K562 (cell line): ENCODE data around the gene ADPRHL1. TPM values are rescaled to one million over a fixed set of nuclear protein-coding genes. Genes with fewer than 3 reads are reported as not detected.

Experiments used
- ATAC-seq: fragments of 200-7000 bp; cut with Tn5 transposase; 3 replicates; pipeline ENCODE4 v1.9.1; 2020; ENCODE audit warnings: moderate library complexity
- BruUV-seq: library from RNA; stranded (reverse); fragments of 400-500 nt; replicated peaks from 2 replicates; lab custom pipeline; 2021; lab: Mats Ljungman, UMichigan
- CTCF ChIA-PET: fragments of 300-600 bp; formaldehyde crosslinking; extraction: SDS; loops from one replicate; lab custom pipeline; 2021; ENCODE audit warnings: low intra/inter-chr PET ratio; lab: Yijun Ruan, JAX
- POLR2A ChIA-PET: fragments of 300-600, 350-650 bp; sonication (Branson Sonifier 250); formaldehyde crosslinking; extraction: SDS; loops from one replicate; lab custom pipeline; 2021; ENCODE audit warnings: antibody characterized with exemption, inconsistent platforms; lab: Yijun Ruan, JAX
- DNase-seq, 4 experiments: peaks; one replicate each; pipeline versions ENCODE4 v3.0.0 to v3.0.0-alpha.2; 2011 to 2018; ENCODE audit warnings: low spot score in 3 of 4, mixed read lengths in 3 of 4; ENCODE audit errors: extremely low read depth in 1 of 4
- FAIRE-seq: peaks from 2 replicates; lab custom pipeline; 2011; peaks lifted over from hg19 to GRCh38; lab: Jason Lieb, UNC
- H2AFZ ChIP-seq: 2 replicates; pipeline ENCODE4 v1.6.0; 2011; ENCODE audit warnings: low read depth, low read length, control low read depth, inconsistent platforms
- H3K27ac ChIP-seq: fragments of 200-600 bp; 3 replicates; pipeline ENCODE4 v1.8.0; 2011; ENCODE audit warnings: low read depth, mild to moderate bottlenecking, control low read depth, inconsistent platforms, low read length, moderate library complexity, mixed read lengths; ENCODE audit errors: extremely low read depth
- H3K27me3 ChIP-seq, 2 experiments: fragments of 300-600 bp in 1 of 2; 2 replicates in 1 of 2; 3 replicates in 1 of 2; pipeline versions ENCODE4 v1.6.0 to v1.8.0; 2011; ENCODE audit warnings: inconsistent platforms in 2 of 2, low read length in 2 of 2, mild to moderate bottlenecking in 1 of 2, mixed read lengths in 1 of 2, moderate library complexity in 1 of 2; ENCODE audit not compliant: control insufficient read depth in 2 of 2, insufficient read depth in 2 of 2
- H3K36me3 ChIP-seq: fragments of 300-600 bp; 3 replicates; pipeline ENCODE4 v1.8.0; 2011; ENCODE audit warnings: mild to moderate bottlenecking, low read length, inconsistent platforms; ENCODE audit not compliant: control insufficient read depth, insufficient read depth
- H3K4me1 ChIP-seq, 2 experiments: fragments of 200-600 bp in 1 of 2; replicated peaks in 1 of 2; 2 replicates in 1 of 2; 3 replicates in 1 of 2; pipeline versions ENCODE4 v1.5.1 to v1.8.0; 2011; ENCODE audit warnings: inconsistent platforms in 2 of 2, low read length in 2 of 2, mild to moderate bottlenecking in 1 of 2, mixed read lengths in 1 of 2, moderate library complexity in 1 of 2; ENCODE audit not compliant: control insufficient read depth in 2 of 2, insufficient read depth in 2 of 2
- H3K4me2 ChIP-seq: 2 replicates; pipeline ENCODE4 v1.6.1; 2011; ENCODE audit warnings: low read length, control low read depth, inconsistent platforms, mixed read lengths; ENCODE audit not compliant: insufficient read depth
- H3K4me3 ChIP-seq: fragments of 200-600 bp; sonication (generic), shearing (Covaris generic); 2 replicates; pipeline ENCODE4 v1.5.1; 2016; ENCODE audit warnings: control low read depth, inconsistent platforms
- H3K79me2 ChIP-seq: fragments of 200-600 bp; 3 replicates; pipeline ENCODE4 v1.8.0; 2011; ENCODE audit warnings: low read length, inconsistent platforms; ENCODE audit not compliant: control insufficient read depth, insufficient read depth
- H3K9ac ChIP-seq, 2 experiments: 2 replicates each; pipeline versions ENCODE4 v1.6.0 to v1.6.1; 2011; ENCODE audit warnings: low read depth in 2 of 2, low read length in 2 of 2, control low read depth in 1 of 2, inconsistent platforms in 1 of 2, mild to moderate bottlenecking in 1 of 2, mixed read lengths in 1 of 2; ENCODE audit not compliant: insufficient read depth in 1 of 2
- H3K9me1 ChIP-seq: one replicate; pipeline ENCODE4 v1.6.0; 2011; ENCODE audit warnings: inconsistent platforms, mild to moderate bottlenecking, low read length, moderate library complexity; ENCODE audit not compliant: control insufficient read depth, insufficient read depth
- H3K9me3 ChIP-seq: replicated peaks from 2 replicates; pipeline ENCODE4 v1.5.1; 2011; ENCODE audit warnings: low read depth, low read length, inconsistent platforms; ENCODE audit not compliant: control insufficient read depth, insufficient read depth
- H4K20me1 ChIP-seq: replicated peaks from 2 replicates; pipeline ENCODE4 v1.6.1; 2011; ENCODE audit warnings: low read length, inconsistent platforms, mixed read lengths; ENCODE audit not compliant: control insufficient read depth, insufficient read depth
- ARHGAP35 ChIP-seq: fragments of 450-650 bp; IDR thresholded peaks from 2 replicates; pipeline ENCODE4 v1.6.1; 2018; ENCODE audit not compliant: partially characterized antibody
- ATF1 ChIP-seq, 2 experiments: fragments of 450-650 bp in 1 of 2; IDR thresholded peaks; 2 replicates each; pipeline ENCODE4 v1.6.1; 2016; ENCODE audit warnings: missing compliant biosample characterization in 1 of 2, missing genetic modification characterization in 1 of 2
- GABPB1 ChIP-seq: sonication (generic); formaldehyde crosslinking; IDR thresholded peaks from 2 replicates; pipeline ENCODE4 v1.8.0; 2022; ENCODE audit warnings: mild to moderate bottlenecking, missing genetic modification reagents
- JUNB ChIP-seq: fragments of 450-650 bp; formaldehyde crosslinking; conservative IDR thresholded peaks from 2 replicates; pipeline ENCODE4 v1.4.0; 2020; ENCODE audit warnings: mild to moderate bottlenecking
- KAT8 ChIP-seq: fragments of 450-650 bp; IDR thresholded peaks from 2 replicates; pipeline ENCODE4 v1.6.1; 2016; ENCODE audit warnings: low read depth, mild to moderate bottlenecking
- KLF6 ChIP-seq: fragments of 250-450 bp; sonication (Bioruptor Pico); IDR thresholded peaks from 2 replicates; pipeline ENCODE4 v1.4.0; 2020; ENCODE audit warnings: mild to moderate bottlenecking, moderate library complexity, borderline replicate concordance
- NR2F6 ChIP-seq: fragments of 450-650 bp; formaldehyde crosslinking; IDR thresholded peaks from 2 replicates; pipeline ENCODE4 v1.4.0; 2020; ENCODE audit warnings: mild to moderate bottlenecking
- TAL1 ChIP-seq: fragments of 450-650 bp; IDR thresholded peaks from 2 replicates; pipeline ENCODE4 v1.6.1; 2016; ENCODE audit warnings: mild to moderate bottlenecking
- YY1 ChIP-seq, 3 experiments: IDR thresholded peaks; 2 replicates each; pipeline ENCODE4 v1.6.1; 2011; ENCODE audit warnings: low read length in 2 of 3, mild to moderate bottlenecking in 2 of 3, moderate library complexity in 2 of 3, borderline replicate concordance in 1 of 3, control low read depth in 1 of 3, low read depth in 1 of 3; ENCODE audit not compliant: insufficient read depth in 3 of 3, insufficient replicate concordance in 2 of 3, control insufficient read depth in 1 of 3, insufficient read length in 1 of 3; ENCODE audit errors: extremely low read depth in 1 of 3
- ZNF23 ChIP-seq: fragments of 250-450 bp; sonication (Bioruptor Pico); IDR thresholded peaks from 2 replicates; pipeline ENCODE4 v1.4.0; 2020; ENCODE audit warnings: mild to moderate bottlenecking
- WGBS: fragments of 100-300 bp; shearing (Covaris generic); methylation state at CpG from one replicate; pipeline ENCODE4 v1.1.6; 2016; ENCODE audit warnings: low coverage, mixed read lengths; ENCODE audit not compliant: insufficient coverage; ENCODE audit errors: missing lambda C conversion rate; 5-methylcytosine and 5-hydroxymethylcytosine counted together
- in situ Hi-C: fragments of 300-500 bp; cut with MboI; formaldehyde crosslinking; loops from 4 replicates; pipeline ENCODE4 v1.15.0; 2018; ENCODE audit warnings: inconsistent platforms, mixed read lengths
- intact Hi-C: fragments of 100-400 bp; cut with micrococcal nuclease; formaldehyde crosslinking; loops from 2 replicates; pipeline ENCODE4 v1.14.2; 2022
- polyA plus RNA-seq, 8 experiments: library from polyadenylated mRNA; depleted of rRNA in 4 of 8; stranded (reverse) in 5 of 8; unstranded in 3 of 8; fragments of >200 nt; fragmentation: Nextera tagmentation in 2 of 8; fragmentation: Illumina TruSeq in 1 of 8; extraction: Ambion mirVana in 2 of 8; extraction: Trizol in 1 of 8; gene quantifications; 2 replicates each; pipeline versions ENCODE4 v1.2.1 to v1.2.3, GENCODE V29; 2011 to 2014; ENCODE audit warnings: inconsistent platforms in 1 of 8, missing spikeins in 1 of 8
- total RNA-seq, 7 experiments: library from RNA; depleted of rRNA in 6 of 7; stranded (reverse); fragments of >200 nt in 6 of 7; fragmentation: Illumina TruSeq in 2 of 7; extraction: Trizol in 2 of 7; gene quantifications; 2 replicates each; pipeline versions ENCODE4 v1.2.1 to v1.2.3, GENCODE V29; 2011 to 2021; ENCODE audit warnings: low replicate concordance in 1 of 7
- TF ChIP-seq, protein P1 (sequence below): fragments of 450-650 bp; formaldehyde crosslinking; IDR thresholded peaks from 2 replicates; pipeline ENCODE4 v1.4.0; 2020; ENCODE audit warnings: mild to moderate bottlenecking, mixed read lengths
- TF ChIP-seq, protein P2 (sequence below): fragments of 150-350 bp; conservative IDR thresholded peaks from 2 replicates; pipeline ENCODE4 v1.6.1; 2014; ENCODE audit warnings: low read length
- TF ChIP-seq, protein P3 (sequence below), 2 experiments: IDR thresholded peaks; 2 replicates each; pipeline ENCODE4 v1.6.1; 2011; ENCODE audit warnings: borderline replicate concordance in 1 of 2, control low read depth in 1 of 2, low read depth in 1 of 2, low read length in 1 of 2, mild to moderate bottlenecking in 1 of 2, mixed read lengths in 1 of 2, moderate library complexity in 1 of 2; ENCODE audit not compliant: insufficient read depth in 1 of 2, insufficient read length in 1 of 2, poor library complexity in 1 of 2, severe bottlenecking in 1 of 2; ENCODE audit errors: extremely low read depth in 1 of 2

Gene ADPRHL1
- total and polyA plus RNA-seq, 9 of the 15 experiments (the other 6 are each of a cell fraction or from before 2014, with no cell fraction given), result 0.06 to 0.76 (median 0.37) TPM; not detected in 1

DNA sequence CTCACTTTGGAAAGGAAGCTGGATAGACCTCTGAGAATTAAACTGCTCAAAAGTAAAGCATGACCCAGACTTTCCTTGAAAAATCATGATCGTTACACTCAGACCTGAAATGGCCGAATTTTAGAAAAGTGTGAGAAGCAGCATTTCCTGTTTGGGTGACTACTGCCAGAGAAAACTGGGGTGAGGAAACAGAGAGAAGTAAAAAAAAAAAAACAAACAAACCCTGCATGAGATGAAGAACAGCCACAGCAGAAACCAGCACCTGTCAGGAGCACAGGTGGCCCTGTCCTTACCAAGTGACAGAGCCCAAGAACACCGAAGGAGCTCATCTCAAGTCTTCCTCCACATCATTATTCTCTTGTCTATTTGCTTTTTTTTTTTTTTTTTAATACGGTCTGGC is 12.0 kb upstream of the ADPRHL1 start:
- in situ Hi-C loops (no loop called here), intact Hi-C loops (no loop called here)
- no peaks in the 10 kb centered on the region for H4K20me1 ChIP-seq
- no peaks in the 10 kb centered on the region; the same call in 2 of the 3 replicates for H3K79me2 ChIP-seq
- H3K9ac ChIP-seq, result no peak overlapping the region
- H3K4me2 ChIP-seq, result no peak overlapping the region
- no peaks in the 10 kb centered on the region for H3K4me1 ChIP-seq
- WGBS, result 96% methylated on average over 3 of the region's 4 CpGs
- ChIA-PET POLR2A (interaction anchor here (0.8 kb wide), 1 partner anchor 13 kb away, joined by 3 read pairs; no protein-coding TSS in a partner anchor), CTCF (no interaction called here)
- H3K9me1 ChIP-seq, result no peaks in the 10 kb centered on the region
- H3K27me3 ChIP-seq, result no peaks in the 10 kb centered on the region
- TF ChIP-seq JUNB (CRISPR knock-in tag) (no peak), YY1 (IDR thresholded peaks at IDR 0.05; ENCODE audit: borderline replicate concordance in 1 of 3, control insufficient read depth in 1 of 3, extremely low read depth in 1 of 3, insufficient read depth in 3 of 3, insufficient read length in 1 of 3, insufficient replicate concordance in 2 of 3, low read depth in 1 of 3, low read length in 2 of 3) (no peak), KAT8 (no peak), ZNF23 (no peak), GABPB1 (CRISPR knock-in tag) (no peak), KLF6 (CRISPR knock-in tag) (no peak), TAL1 (no peak), ATF1 (CRISPR knock-in tag; IDR thresholded peaks at IDR 0.05) (no peak), ATF1 (tag; IDR thresholded peaks at IDR 0.05) (no peak), NR2F6 (CRISPR knock-in tag) (no peak), ARHGAP35 (no peak)
- TF ChIP-seq, protein P1, sequence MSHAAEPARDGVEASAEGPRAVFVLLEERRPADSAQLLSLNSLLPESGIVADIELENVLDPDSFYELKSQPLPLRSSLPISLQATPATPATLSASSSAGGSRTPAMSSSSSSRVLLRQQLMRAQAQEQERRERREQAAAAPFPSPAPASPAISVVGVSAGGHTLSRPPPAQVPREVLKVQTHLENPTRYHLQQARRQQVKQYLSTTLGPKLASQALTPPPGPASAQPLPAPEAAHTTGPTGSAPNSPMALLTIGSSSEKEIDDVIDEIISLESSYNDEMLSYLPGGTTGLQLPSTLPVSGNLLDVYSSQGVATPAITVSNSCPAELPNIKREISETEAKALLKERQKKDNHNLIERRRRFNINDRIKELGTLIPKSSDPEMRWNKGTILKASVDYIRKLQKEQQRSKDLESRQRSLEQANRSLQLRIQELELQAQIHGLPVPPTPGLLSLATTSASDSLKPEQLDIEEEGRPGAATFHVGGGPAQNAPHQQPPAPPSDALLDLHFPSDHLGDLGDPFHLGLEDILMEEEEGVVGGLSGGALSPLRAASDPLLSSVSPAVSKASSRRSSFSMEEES (CRISPR knock-in tag), result no peak
- TF ChIP-seq, protein P2, sequence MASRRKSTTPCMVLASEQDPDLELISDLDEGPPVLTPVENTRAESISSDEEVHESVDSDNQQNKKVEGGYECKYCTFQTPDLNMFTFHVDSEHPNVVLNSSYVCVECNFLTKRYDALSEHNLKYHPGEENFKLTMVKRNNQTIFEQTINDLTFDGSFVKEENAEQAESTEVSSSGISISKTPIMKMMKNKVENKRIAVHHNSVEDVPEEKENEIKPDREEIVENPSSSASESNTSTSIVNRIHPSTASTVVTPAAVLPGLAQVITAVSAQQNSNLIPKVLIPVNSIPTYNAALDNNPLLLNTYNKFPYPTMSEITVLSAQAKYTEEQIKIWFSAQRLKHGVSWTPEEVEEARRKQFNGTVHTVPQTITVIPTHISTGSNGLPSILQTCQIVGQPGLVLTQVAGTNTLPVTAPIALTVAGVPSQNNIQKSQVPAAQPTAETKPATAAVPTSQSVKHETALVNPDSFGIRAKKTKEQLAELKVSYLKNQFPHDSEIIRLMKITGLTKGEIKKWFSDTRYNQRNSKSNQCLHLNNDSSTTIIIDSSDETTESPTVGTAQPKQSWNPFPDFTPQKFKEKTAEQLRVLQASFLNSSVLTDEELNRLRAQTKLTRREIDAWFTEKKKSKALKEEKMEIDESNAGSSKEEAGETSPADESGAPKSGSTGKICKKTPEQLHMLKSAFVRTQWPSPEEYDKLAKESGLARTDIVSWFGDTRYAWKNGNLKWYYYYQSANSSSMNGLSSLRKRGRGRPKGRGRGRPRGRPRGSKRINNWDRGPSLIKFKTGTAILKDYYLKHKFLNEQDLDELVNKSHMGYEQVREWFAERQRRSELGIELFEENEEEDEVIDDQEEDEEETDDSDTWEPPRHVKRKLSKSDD, result no peak
- TF ChIP-seq, protein P3, sequence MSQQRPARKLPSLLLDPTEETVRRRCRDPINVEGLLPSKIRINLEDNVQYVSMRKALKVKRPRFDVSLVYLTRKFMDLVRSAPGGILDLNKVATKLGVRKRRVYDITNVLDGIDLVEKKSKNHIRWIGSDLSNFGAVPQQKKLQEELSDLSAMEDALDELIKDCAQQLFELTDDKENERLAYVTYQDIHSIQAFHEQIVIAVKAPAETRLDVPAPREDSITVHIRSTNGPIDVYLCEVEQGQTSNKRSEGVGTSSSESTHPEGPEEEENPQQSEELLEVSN (IDR thresholded peaks at IDR 0.05; ENCODE audit: borderline replicate concordance in 1 of 2, extremely low read depth in 1 of 2, insufficient read depth in 1 of 2, insufficient read length in 1 of 2, low read depth in 1 of 2, low read length in 1 of 2, poor library complexity in 1 of 2, severe bottlenecking in 1 of 2), result no peak
- TF ChIP-seq, all 486 proteins: peak for 0
- no TSS peak for BruUV-seq
- H3K9me3 ChIP-seq, result no peaks in the 10 kb centered on the region
- H3K27ac ChIP-seq, result no peak overlapping the region
- ATAC-seq (no peak), DNase-seq (no peak), FAIRE-seq (no peak)
- no peak overlapping the region for H3K4me3 ChIP-seq
- peaks cover 48% of the 10 kb centered on the region; the same call in 2 of the 3 replicates for H3K36me3 ChIP-seq
- no peak overlapping the region for H2AFZ ChIP-seq
